HG02884 (cell line): ENCODE measurements around the gene MYL6B.

Experiments
- ATAC-seq: cut with Tn5 transposase; IDR thresholded peaks from one replicate; pipeline ENCODE4 v1.9.1; 2021; ENCODE audit warnings: mild to moderate bottlenecking, moderate library complexity; ENCODE audit not compliant: unreplicated experiment

Gene MYL6B

DNA sequence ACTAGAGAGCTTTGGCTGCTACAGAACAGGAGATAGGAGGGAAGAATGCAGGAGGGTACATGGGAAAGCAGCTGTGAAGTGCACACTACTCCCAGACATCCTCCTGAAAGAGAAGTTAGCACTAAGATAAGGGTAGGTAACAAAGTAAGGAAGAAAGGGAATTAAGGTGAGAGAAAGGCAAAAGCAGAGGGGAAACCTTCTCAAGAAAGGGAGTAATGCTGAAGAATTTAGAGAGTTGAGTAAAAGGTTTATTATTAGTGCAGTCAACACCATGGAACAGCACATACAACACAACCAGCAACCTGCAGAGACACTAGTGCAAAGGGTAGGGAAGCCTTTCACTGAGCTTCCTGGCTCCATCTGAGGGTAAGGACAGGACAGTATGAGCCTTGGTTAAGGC, 51.9 kb downstream of the MYL6B start:
- ATAC-seq = no peak

- ATAC-seq = no peak
Measured at GRCh38 chr12:56205445-56205844, 53.1 kb downstream of the MYL6B start.

- no peak for ATAC-seq
Measured at GRCh38 chr12:56206452-56207166, 54.2 kb downstream of the MYL6B start.
